Transverse colon (tissue), 3 donors: Measurements from ENCODE around the gene PCDH17.

ENCODE experiments used
- CTCF ChIP-seq, 5 experiments: fragments of 200-600 bp in 3 of 5; fragments of 450-650 bp in 2 of 5; sonication (generic) in 3 of 5; IDR thresholded peaks; 1 replicate in 2 of 5; 2 replicates in 3 of 5; pipeline ENCODE4 v1.5.1; 2016 to 2017; ENCODE audit warnings: antibody characterized with exemption in 5 of 5, inconsistent platforms in 3 of 5, mild to moderate bottlenecking in 2 of 5, moderate library complexity in 1 of 5
- EP300 ChIP-seq: sonication (generic); formaldehyde crosslinking; IDR thresholded peaks from one replicate; pipeline ENCODE4 v1.6.1; 2017; ENCODE audit warnings: antibody characterized with exemption, low read depth
- POLR2A ChIP-seq: fragments of 450-650 bp; IDR thresholded peaks from one replicate; pipeline ENCODE4 v1.6.1; 2016; ENCODE audit warnings: antibody characterized with exemption, mild to moderate bottlenecking, moderate library complexity

- no peak for TF ChIP-seq CTCF (IDR thresholded peaks at IDR 0.05)
- TF ChIP-seq EP300: no peak
- TF ChIP-seq POLR2A: no peak
These were observed 21.9 kb downstream of the PCDH17 start for GRCh38 chr13:57653229-57653989.
